ENCODE data around the gene TMCC1.

TMCC1 gene

GRCh38 chr3:129607391-129608068, 286.0 kb downstream of the TMCC1 start:
- DNase-seq = no peak

GRCh38 chr3:129606636-129607390, 286.7 kb downstream of the TMCC1 start, which contains the start of gene PLXND1:
TSS of gene PLXND1 (minus strand) at chr3:129606676. CDS start at chr3:129606639, 37 bp downstream.
- peak; percentile 79 for DNase-seq

- no peak for DNase-seq
These were observed 287.4 kb downstream of the TMCC1 start for GRCh38 chr3:129605922-129606635.

GRCh38 chr3:129605203-129605921, 288.1 kb downstream of the TMCC1 start:
- peak; percentile 61 for DNase-seq

GRCh38 chr3:129604767-129605166, 288.7 kb downstream of the TMCC1 start:
- DNase-seq = no peak

- no peak for DNase-seq
These were observed 289.3 kb downstream of the TMCC1 start for GRCh38 chr3:129603991-129604749.

GRCh38 chr3:129603561-129603942, 290.0 kb downstream of the TMCC1 start:
- no peak for DNase-seq

GRCh38 chr3:129602730-129603560, 290.6 kb downstream of the TMCC1 start:
- no peak for DNase-seq

GRCh38 chr3:129602309-129602708, 291.2 kb downstream of the TMCC1 start:
- no peak for DNase-seq

- no peak for DNase-seq
These were observed 291.8 kb downstream of the TMCC1 start for GRCh38 chr3:129601713-129602112.

GRCh38 chr3:129600348-129600747, 293.2 kb downstream of the TMCC1 start:
- DNase-seq = no peak

GRCh38 chr3:129599607-129600006, 293.9 kb downstream of the TMCC1 start:
- peak; percentile 17 for DNase-seq

- no peak for DNase-seq
These were observed 294.4 kb downstream of the TMCC1 start for GRCh38 chr3:129599073-129599472.

GRCh38 chr3:129598484-129598883, 295.0 kb downstream of the TMCC1 start:
- DNase-seq = no peak

- no peak for DNase-seq
These were observed 295.5 kb downstream of the TMCC1 start for GRCh38 chr3:129598000-129598381.
